ENCODE measurements around the gene CYB5R4. TPM values are rescaled to one million over a fixed set of nuclear protein-coding genes. Genes with fewer than 3 reads are reported as not detected.

CYB5R4 gene
- polyA plus RNA-seq, 1 donor from 2014 or later, result 18.0 TPM

DNA sequence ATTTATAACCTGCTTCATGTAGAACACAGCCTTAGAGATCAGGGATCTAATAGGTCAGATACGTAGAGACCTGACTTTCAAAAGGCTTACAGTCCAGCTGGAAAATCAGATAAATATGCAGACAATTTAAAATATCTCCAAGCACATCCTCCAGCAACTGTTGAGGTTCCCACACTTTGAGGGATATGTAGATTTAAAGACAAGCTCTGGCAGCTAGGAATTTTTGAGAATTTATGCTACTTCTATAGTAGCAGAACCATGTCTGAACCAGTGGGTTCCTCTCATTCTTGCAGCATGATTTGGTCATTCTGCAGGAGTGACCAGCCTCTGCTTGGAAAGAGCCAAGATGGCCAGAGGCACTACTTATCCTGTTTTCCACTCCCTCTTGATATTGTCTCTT, 60.5 kb downstream of the CYB5R4 start:
- H3K79me2 ChIP-seq (replicated peaks; ENCODE audit: insufficient read depth, low read length), result no peaks in the 10 kb centered on the region
- H4K20me1 ChIP-seq (ENCODE audit: insufficient read depth), result no peaks in the 10 kb centered on the region
- no peaks in the 10 kb centered on the region for H3K9me2 ChIP-seq (ENCODE audit: insufficient read depth, low read length)
- H3K9me3 ChIP-seq (ENCODE audit: low read length), result no peaks in the 10 kb centered on the region
- H3K4me3 ChIP-seq (ENCODE audit: low read length), result no peak overlapping the region
- no peak overlapping the region for H3K9ac ChIP-seq (ENCODE audit: low read length)
- TF ChIP-seq EP300 (conservative IDR thresholded peaks at IDR 0.05; ENCODE audit: poor library complexity, severe bottlenecking), result no peak
- no peak for TF ChIP-seq POLR2AphosphoS5 (IDR thresholded peaks at IDR 0.05)
- no peak for TF ChIP-seq TAF1 (IDR thresholded peaks at IDR 0.05; ENCODE audit: low read depth)
- TF ChIP-seq SMC3 (conservative IDR thresholded peaks at IDR 0.05; ENCODE audit: poor library complexity), result no peak
- no peak for TF ChIP-seq RAD21 (conservative IDR thresholded peaks at IDR 0.05)
- no peak for TF ChIP-seq REST (IDR thresholded peaks at IDR 0.05; ENCODE audit: borderline replicate concordance)
- no peak for TF ChIP-seq MXI1 (conservative IDR thresholded peaks at IDR 0.05; ENCODE audit: poor library complexity, severe bottlenecking)
- TF ChIP-seq EZH2 (IDR thresholded peaks at IDR 0.05; ENCODE audit: borderline replicate concordance, insufficient read depth, low read length, poor library complexity, severe bottlenecking), result no peak
- TF ChIP-seq, protein P1, sequence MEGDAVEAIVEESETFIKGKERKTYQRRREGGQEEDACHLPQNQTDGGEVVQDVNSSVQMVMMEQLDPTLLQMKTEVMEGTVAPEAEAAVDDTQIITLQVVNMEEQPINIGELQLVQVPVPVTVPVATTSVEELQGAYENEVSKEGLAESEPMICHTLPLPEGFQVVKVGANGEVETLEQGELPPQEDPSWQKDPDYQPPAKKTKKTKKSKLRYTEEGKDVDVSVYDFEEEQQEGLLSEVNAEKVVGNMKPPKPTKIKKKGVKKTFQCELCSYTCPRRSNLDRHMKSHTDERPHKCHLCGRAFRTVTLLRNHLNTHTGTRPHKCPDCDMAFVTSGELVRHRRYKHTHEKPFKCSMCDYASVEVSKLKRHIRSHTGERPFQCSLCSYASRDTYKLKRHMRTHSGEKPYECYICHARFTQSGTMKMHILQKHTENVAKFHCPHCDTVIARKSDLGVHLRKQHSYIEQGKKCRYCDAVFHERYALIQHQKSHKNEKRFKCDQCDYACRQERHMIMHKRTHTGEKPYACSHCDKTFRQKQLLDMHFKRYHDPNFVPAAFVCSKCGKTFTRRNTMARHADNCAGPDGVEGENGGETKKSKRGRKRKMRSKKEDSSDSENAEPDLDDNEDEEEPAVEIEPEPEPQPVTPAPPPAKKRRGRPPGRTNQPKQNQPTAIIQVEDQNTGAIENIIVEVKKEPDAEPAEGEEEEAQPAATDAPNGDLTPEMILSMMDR (IDR thresholded peaks at IDR 0.05; ENCODE audit: poor library complexity, severe bottlenecking), result no peak
- H3K4me2 ChIP-seq (ENCODE audit: low read length), result no peak overlapping the region
- no peak overlapping the region for H2AFZ ChIP-seq (ENCODE audit: low read depth, low read length)
- H3F3A ChIP-seq (ENCODE audit: insufficient read depth, low read length, poor library complexity, severe bottlenecking), result no peaks in the 10 kb centered on the region
- H3K36me3 ChIP-seq (ENCODE audit: insufficient read depth, low read length), result no peaks in the 10 kb centered on the region
- H3K27ac ChIP-seq (ENCODE audit: low read length), result no peak overlapping the region
- no peaks in the 10 kb centered on the region for H3K27me3 ChIP-seq (ENCODE audit: insufficient read depth, low read depth, low read length)

DNA sequence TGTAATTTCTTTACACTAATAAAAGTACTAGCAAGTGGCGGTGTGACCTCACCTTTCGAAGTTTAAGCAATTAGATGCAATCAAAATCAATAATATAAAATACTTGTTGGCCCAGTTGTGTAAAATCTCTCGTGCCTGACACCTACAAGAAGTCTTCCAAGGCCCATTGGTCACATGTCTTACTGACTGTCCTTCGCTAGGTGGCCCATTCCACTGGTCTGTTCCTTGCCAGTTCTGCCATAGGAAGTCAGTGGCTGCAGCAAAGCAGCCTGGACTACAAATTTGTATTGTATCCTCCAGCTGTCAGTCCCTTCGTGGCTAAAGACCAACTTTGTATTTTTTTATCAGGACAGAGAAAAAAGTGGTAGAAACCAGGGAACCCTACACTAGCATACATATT, 61.8 kb downstream of the CYB5R4 start:
- Histone ChIP-seq H3K27ac (ENCODE audit: low read length) (no peak overlapping the region), H3K9me3 (ENCODE audit: low read length) (no peaks in the 10 kb centered on the region), H2AFZ (ENCODE audit: low read depth, low read length) (no peak overlapping the region), H3K27me3 (ENCODE audit: insufficient read depth, low read depth, low read length) (no peaks in the 10 kb centered on the region), H3K79me2 (replicated peaks; ENCODE audit: insufficient read depth, low read length) (no peaks in the 10 kb centered on the region), H3K4me3 (ENCODE audit: low read length) (no peak overlapping the region), H3K9ac (ENCODE audit: low read length) (no peak overlapping the region), H3K36me3 (ENCODE audit: insufficient read depth, low read length) (no peaks in the 10 kb centered on the region), H3K9me2 (ENCODE audit: insufficient read depth, low read length) (no peaks in the 10 kb centered on the region), H3K4me2 (ENCODE audit: low read length) (no peak overlapping the region), H4K20me1 (ENCODE audit: insufficient read depth) (no peaks in the 10 kb centered on the region), H3F3A (ENCODE audit: insufficient read depth, low read length, poor library complexity, severe bottlenecking) (no peaks in the 10 kb centered on the region)
- no peak for TF ChIP-seq SMC3 (conservative IDR thresholded peaks at IDR 0.05; ENCODE audit: poor library complexity)
- TF ChIP-seq, protein P1 (IDR thresholded peaks at IDR 0.05; ENCODE audit: poor library complexity, severe bottlenecking), result no peak
- no peak for TF ChIP-seq REST (IDR thresholded peaks at IDR 0.05; ENCODE audit: borderline replicate concordance)
- no peak for TF ChIP-seq MXI1 (conservative IDR thresholded peaks at IDR 0.05; ENCODE audit: poor library complexity, severe bottlenecking)
- no peak for TF ChIP-seq RAD21 (conservative IDR thresholded peaks at IDR 0.05)
- TF ChIP-seq EZH2 (IDR thresholded peaks at IDR 0.05; ENCODE audit: borderline replicate concordance, insufficient read depth, low read length, poor library complexity, severe bottlenecking), result no peak
- TF ChIP-seq TAF1 (IDR thresholded peaks at IDR 0.05; ENCODE audit: low read depth), result no peak
- TF ChIP-seq EP300 (conservative IDR thresholded peaks at IDR 0.05; ENCODE audit: poor library complexity, severe bottlenecking), result no peak
- no peak for TF ChIP-seq POLR2AphosphoS5 (IDR thresholded peaks at IDR 0.05)
